Activated CD8-positive, alpha-beta T cell treated with anti-CD3 and anti-CD28 coated beads for 36 hours (primary cell): ENCODE measurements around the gene RPL29. TPM values are rescaled to one million over a fixed set of nuclear protein-coding genes. Genes with fewer than 3 reads are reported as not detected.
"Not testable (repeated sequence)": the region's sequence is repeated elsewhere in the genome, so short reads cannot be mapped to it uniquely, and the experiment has no call there.

ENCODE experiments used
- ATAC-seq: fragments of 200-7000 bp; cut with Tn5 transposase; one replicate; pipeline ENCODE4 v1.10.0; 2021; ENCODE audit warnings: mild to moderate bottlenecking, moderate library complexity
- CTCF ChIA-PET: fragments of 350-600 bp; sonication (Branson Sonifier 250); formaldehyde crosslinking; loops from one replicate; lab custom pipeline; 2021; ENCODE audit warnings: antibody characterized with exemption; lab: Charles Lee
- POLR2A ChIA-PET: fragments of 350-600 bp; sonication (Branson Sonifier 250); formaldehyde crosslinking; loops from one replicate; lab custom pipeline; 2021; ENCODE audit warnings: antibody characterized with exemption; lab: Charles Lee
- DNase-seq: peaks from one replicate; pipeline ENCODE4 v3.0.0-alpha.2; 2020
- H3K27ac Mint-ChIP-seq: one replicate; pipeline ENCODE4 v1.8.0; 2021; ENCODE audit warnings: mild to moderate bottlenecking, mixed read lengths
- H3K27me3 Mint-ChIP-seq: one replicate; pipeline ENCODE4 v1.8.0; 2021; ENCODE audit warnings: mixed read lengths
- H3K36me3 Mint-ChIP-seq: one replicate; pipeline ENCODE4 v1.8.0; 2021; ENCODE audit warnings: low read depth, mixed read lengths
- H3K4me1 Mint-ChIP-seq: one replicate; pipeline ENCODE4 v1.8.0; 2021; ENCODE audit warnings: low read depth, mixed read lengths
- H3K4me3 Mint-ChIP-seq: one replicate; pipeline ENCODE4 v1.8.0; 2021; ENCODE audit warnings: mild to moderate bottlenecking, moderate library complexity, mixed read lengths
- H3K9me3 Mint-ChIP-seq: one replicate; pipeline ENCODE4 v1.8.0; 2021; ENCODE audit warnings: mixed read lengths
- intact Hi-C: fragments of 100-400 bp; cut with micrococcal nuclease; formaldehyde crosslinking; loops from one replicate; pipeline ENCODE4 v1.10.0; 2022
- total RNA-seq, 2 experiments: library from RNA; stranded (reverse); gene quantifications; one replicate each; pipeline ENCODE4 v1.2.3, GENCODE V29; 2021
- TF ChIP-seq, protein P1 (sequence below): fragments of 200-600 bp; IDR thresholded peaks from one replicate; pipeline ENCODE4 v1.8.0; 2022; ENCODE audit warnings: antibody characterized with exemption, mild to moderate bottlenecking

The RPL29 gene
- total RNA-seq, 2 experiments from 2014 or later, result 2,039 to 2,045 TPM

- H3K4me1 Mint-ChIP-seq, result peaks cover 15% of the 10 kb centered on the region
- intact Hi-C loops, result no loop called here
- TF ChIP-seq, protein P1, sequence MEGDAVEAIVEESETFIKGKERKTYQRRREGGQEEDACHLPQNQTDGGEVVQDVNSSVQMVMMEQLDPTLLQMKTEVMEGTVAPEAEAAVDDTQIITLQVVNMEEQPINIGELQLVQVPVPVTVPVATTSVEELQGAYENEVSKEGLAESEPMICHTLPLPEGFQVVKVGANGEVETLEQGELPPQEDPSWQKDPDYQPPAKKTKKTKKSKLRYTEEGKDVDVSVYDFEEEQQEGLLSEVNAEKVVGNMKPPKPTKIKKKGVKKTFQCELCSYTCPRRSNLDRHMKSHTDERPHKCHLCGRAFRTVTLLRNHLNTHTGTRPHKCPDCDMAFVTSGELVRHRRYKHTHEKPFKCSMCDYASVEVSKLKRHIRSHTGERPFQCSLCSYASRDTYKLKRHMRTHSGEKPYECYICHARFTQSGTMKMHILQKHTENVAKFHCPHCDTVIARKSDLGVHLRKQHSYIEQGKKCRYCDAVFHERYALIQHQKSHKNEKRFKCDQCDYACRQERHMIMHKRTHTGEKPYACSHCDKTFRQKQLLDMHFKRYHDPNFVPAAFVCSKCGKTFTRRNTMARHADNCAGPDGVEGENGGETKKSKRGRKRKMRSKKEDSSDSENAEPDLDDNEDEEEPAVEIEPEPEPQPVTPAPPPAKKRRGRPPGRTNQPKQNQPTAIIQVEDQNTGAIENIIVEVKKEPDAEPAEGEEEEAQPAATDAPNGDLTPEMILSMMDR, result no peak
- H3K27ac Mint-ChIP-seq, result no peak overlapping the region
- ChIA-PET CTCF (interaction anchor here (0.8 to 1.7 kb wide), 6 partner anchors 9 to 146 kb away, joined by 3 to 8 read pairs (median 5); no protein-coding TSS in a partner anchor), POLR2A (interaction anchor here (0.7 kb wide), 1 partner anchor 55 kb away, joined by 3 read pairs; no protein-coding TSS in a partner anchor)
- no peaks in the 10 kb centered on the region for H3K27me3 Mint-ChIP-seq
- ATAC-seq (no peak), DNase-seq (no peak)
- peaks cover 21% of the 10 kb centered on the region for H3K36me3 Mint-ChIP-seq
- H3K4me3 Mint-ChIP-seq, result no peak overlapping the region
- no peaks in the 10 kb centered on the region for H3K9me3 Mint-ChIP-seq
Measured at GRCh38 chr3:51998774-51999173, 3.1 kb upstream of the RPL29 start.

GRCh38 chr3:51997935-51998596, 2.4 kb upstream of the RPL29 start:
- Mint-ChIP-seq H3K9me3 (no peaks in the 10 kb centered on the region), H3K27me3 (no peaks in the 10 kb centered on the region), H3K4me1 (peaks cover 18% of the 10 kb centered on the region), H3K4me3 (no peak overlapping the region), H3K27ac (no peak overlapping the region), H3K36me3 (peaks cover 27% of the 10 kb centered on the region)
- no peak for ATAC-seq
- TF ChIP-seq, protein P1, result no peak
- intact Hi-C loops, result no loop called here
- POLR2A ChIA-PET, result interaction anchor here (0.6 to 0.7 kb wide), 2 partner anchors 56 to 161 kb away, joined by 3 read pairs; no protein-coding TSS in a partner anchor
- CTCF ChIA-PET, result interaction anchor here (0.8 to 1.7 kb wide), 7 partner anchors 10 to 147 kb away, joined by 3 to 8 read pairs (median 4); partner anchors contain the start of genes PARP3 and RRP9
- no peak for DNase-seq

GRCh38 chr3:51997172-51997571, 1.5 kb upstream of the RPL29 start:
- H3K9me3 Mint-ChIP-seq, result no peaks in the 10 kb centered on the region
- H3K27me3 Mint-ChIP-seq, result no peaks in the 10 kb centered on the region
- ATAC-seq (no peak), DNase-seq (no peak)
- H3K36me3 Mint-ChIP-seq, result peaks cover 36% of the 10 kb centered on the region
- H3K27ac Mint-ChIP-seq, result no peak overlapping the region
- H3K4me1 Mint-ChIP-seq, result peaks cover 26% of the 10 kb centered on the region
- intact Hi-C loops, result no loop called here
- H3K4me3 Mint-ChIP-seq, result no peak overlapping the region
- POLR2A ChIA-PET, result no interaction called here
- CTCF ChIA-PET, result interaction anchor here (1.2 kb wide), 1 partner anchor 55 kb away, joined by 4 read pairs; the partner anchor contains the start of genes PARP3 and RRP9
- TF ChIP-seq, protein P1, result no peak

- CTCF ChIA-PET, result interaction anchor here (1.9 to 2.7 kb wide), 2 partner anchors 12 to 129 kb away, joined by 5 to 23 read pairs; partner anchors contain the start of gene ACY1
- Mint-ChIP-seq H3K4me1 (peaks cover 33% of the 10 kb centered on the region), H3K36me3 (peaks cover 45% of the 10 kb centered on the region), H3K27me3 (no peaks in the 10 kb centered on the region), H3K9me3 (no peaks in the 10 kb centered on the region), H3K4me3 (peak overlapping the region; percentile 99), H3K27ac (peak overlapping the region; percentile 100)
- DNase-seq (no peak), ATAC-seq (no peak)
- TF ChIP-seq, protein P1, result no peak
- intact Hi-C loops, result no loop called here
- POLR2A ChIA-PET, result interaction anchor here (1.1 to 7.1 kb wide), 14 partner anchors 14 to 495 kb away, joined by 4 to 267 read pairs (median 4); partner anchors contain the start of genes ABHD14A, ABHD14B, ACY1 and DCAF1
Measured at GRCh38 chr3:51994530-51994929, 1.2 kb downstream of the RPL29 start.

DNA sequence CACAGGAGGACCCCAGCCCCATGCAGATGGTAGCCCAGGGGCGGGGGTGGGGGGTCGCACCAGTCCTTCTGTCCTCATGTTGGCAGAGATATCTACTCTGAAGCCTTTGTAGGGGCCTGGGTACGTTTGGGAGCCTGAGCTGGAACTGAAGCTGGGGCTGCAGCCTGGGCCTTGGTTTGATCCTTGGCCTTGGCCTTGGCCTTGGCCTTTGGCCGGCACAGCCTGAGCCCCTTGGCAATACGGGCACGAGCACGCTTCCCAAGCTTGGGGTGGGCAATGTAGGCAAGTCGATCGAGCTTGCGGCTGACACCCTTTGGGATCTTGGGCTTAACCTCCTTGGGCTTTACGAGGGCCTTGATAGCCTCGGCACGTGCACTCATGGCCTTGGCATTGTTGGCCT, 2.0 kb downstream of the RPL29 start:
- H3K9me3 Mint-ChIP-seq, DNase-seq, H3K27me3 Mint-ChIP-seq, intact Hi-C loops, ATAC-seq: not testable (repeated sequence)
- peaks cover 45% of the 10 kb centered on the region for H3K36me3 Mint-ChIP-seq
- peaks cover 33% of the 10 kb centered on the region for H3K4me1 Mint-ChIP-seq
- H3K4me3 Mint-ChIP-seq, result peak overlapping the region; percentile 99
- ChIA-PET CTCF (interaction anchor here (1.9 to 2.7 kb wide), 2 partner anchors 11 to 130 kb away, joined by 5 to 23 read pairs; partner anchors contain the start of gene ACY1), POLR2A (interaction anchor here (1.2 to 7.1 kb wide), 8 partner anchors 13 to 290 kb away, joined by 4 to 267 read pairs (median 5); partner anchors contain the start of genes ABHD14A, ABHD14B, ACY1 and DUSP7)
- H3K27ac Mint-ChIP-seq, result peak overlapping the region; percentile 100
